IMR-90 (cell line): ENCODE data around the gene NXF3. TPM values are rescaled to one million over a fixed set of nuclear protein-coding genes. Genes with fewer than 3 reads are reported as not detected.

ENCODE experiments used
- ATAC-seq: fragments of 200-7000 bp; cut with Tn5 transposase; 2 replicates; pipeline ENCODE4 v1.9.1; 2020; ENCODE audit warnings: low read depth, mild to moderate bottlenecking, moderate library complexity
- BruUV-seq: library from RNA; stranded (reverse); fragments of 400-500 nt; replicated peaks from 2 replicates; lab custom pipeline; 2021; lab: Mats Ljungman, UMichigan
- CTCF ChIA-PET: fragments of 300-600 bp; formaldehyde crosslinking; extraction: SDS; loops from one replicate; lab custom pipeline; 2021; ENCODE audit warnings: antibody characterized with exemption; lab: Yijun Ruan, JAX
- POLR2A ChIA-PET: fragments of 300-600 bp; sonication (Branson Sonifier 250); formaldehyde crosslinking; loops from one replicate; lab custom pipeline; 2022; ENCODE audit warnings: antibody characterized with exemption; ENCODE audit not compliant: unreplicated experiment; lab: Charles Lee
- DNase-seq: peaks from one replicate; pipeline ENCODE4 v3.0.0; 2013
- H2AFZ ChIP-seq: replicated peaks from 2 replicates; pipeline ENCODE3; 2013; ENCODE audit warnings: low read length, mild to moderate bottlenecking; ENCODE audit not compliant: poor library complexity
- H2AK5ac ChIP-seq: 2 replicates; pipeline ENCODE4 v1.6.1; 2013; ENCODE audit warnings: low read depth, low read length, inconsistent platforms
- H2AK9ac ChIP-seq: replicated peaks from 2 replicates; pipeline ENCODE3; 2013; ENCODE audit warnings: mild to moderate bottlenecking, low read depth, low read length, moderate library complexity; ENCODE audit not compliant: poor library complexity
- H2BK120ac ChIP-seq: 2 replicates; pipeline ENCODE4 v1.6.1; 2013; ENCODE audit warnings: low read depth, low read length, inconsistent platforms
- H2BK15ac ChIP-seq: 3 replicates; pipeline ENCODE4 v1.6.1; 2013; ENCODE audit warnings: low read depth, low read length, inconsistent platforms
- H2BK20ac ChIP-seq: 2 replicates; pipeline ENCODE4 v1.6.1; 2013; ENCODE audit warnings: low read depth, mild to moderate bottlenecking, inconsistent platforms, low read length, moderate library complexity
- H2BK5ac ChIP-seq: 2 replicates; pipeline ENCODE4 v1.6.1; 2013; ENCODE audit warnings: mild to moderate bottlenecking, low read depth, low read length, inconsistent platforms; ENCODE audit not compliant: poor library complexity, severe bottlenecking
- H3K14ac ChIP-seq: replicated peaks from 2 replicates; pipeline ENCODE4 v1.6.1; 2013; ENCODE audit warnings: low read depth, low read length, inconsistent platforms
- H3K18ac ChIP-seq: 2 replicates; pipeline ENCODE4 v1.6.1; 2013; ENCODE audit warnings: low read depth, low read length, control low read depth
- H3K23ac ChIP-seq: 2 replicates; pipeline ENCODE4 v1.6.1; 2013; ENCODE audit warnings: low read depth, low read length, inconsistent platforms
- H3K27ac ChIP-seq: 2 replicates; pipeline ENCODE4 v1.5.1; 2013; ENCODE audit warnings: mild to moderate bottlenecking, control low read depth, low read length; ENCODE audit not compliant: insufficient read depth
- H3K27me3 ChIP-seq: 2 replicates; pipeline ENCODE4 v1.6.1; 2013; ENCODE audit warnings: low read length; ENCODE audit not compliant: control insufficient read depth, insufficient read depth
- H3K36me3 ChIP-seq: 2 replicates; pipeline ENCODE4 v1.6.1; 2013; ENCODE audit warnings: low read length, mixed read lengths; ENCODE audit not compliant: control insufficient read depth, insufficient read depth
- H3K4ac ChIP-seq: 2 replicates; pipeline ENCODE4 v1.6.1; 2013; ENCODE audit warnings: low read depth, low read length, inconsistent platforms
- H3K4me1 ChIP-seq: 2 replicates; pipeline ENCODE4 v1.6.1; 2013; ENCODE audit warnings: low read length, mixed read lengths; ENCODE audit not compliant: control insufficient read depth, insufficient read depth
- H3K4me2 ChIP-seq: 2 replicates; pipeline ENCODE4 v1.6.1; 2013; ENCODE audit warnings: low read depth, mild to moderate bottlenecking, control low read depth, low read length, moderate library complexity
- H3K4me3 ChIP-seq: 2 replicates; pipeline ENCODE4 v1.5.1; 2013; ENCODE audit warnings: low read depth, mild to moderate bottlenecking, control low read depth, low read length, moderate library complexity; ENCODE audit not compliant: insufficient read depth
- H3K56ac ChIP-seq: 2 replicates; pipeline ENCODE4 v1.6.1; 2013; ENCODE audit warnings: low read length, inconsistent platforms; ENCODE audit not compliant: insufficient read depth; ENCODE audit errors: extremely low read depth
- H3K79me1 ChIP-seq, 2 experiments: 2 replicates each; pipeline ENCODE4 v1.6.1; 2013; ENCODE audit warnings: low read length in 2 of 2, inconsistent platforms in 1 of 2, low read depth in 1 of 2
- H3K9ac ChIP-seq: 2 replicates; pipeline ENCODE4 v1.6.1; 2013; ENCODE audit warnings: low read depth, low read length, control low read depth
- H3K9me1 ChIP-seq: 2 replicates; pipeline ENCODE4 v1.6.1; 2013; ENCODE audit warnings: low read length, inconsistent platforms; ENCODE audit not compliant: insufficient read depth
- H3K9me3 ChIP-seq: 2 replicates; pipeline ENCODE4 v1.6.1; 2013; ENCODE audit warnings: low read length; ENCODE audit not compliant: control insufficient read depth, insufficient read depth
- H4K20me1 ChIP-seq: 2 replicates; pipeline ENCODE4 v1.6.1; 2013; ENCODE audit warnings: low read length, inconsistent platforms; ENCODE audit not compliant: insufficient read depth
- H4K5ac ChIP-seq: 2 replicates; pipeline ENCODE4 v1.6.1; 2013; ENCODE audit warnings: mild to moderate bottlenecking, low read depth, low read length, control low read depth
- H4K8ac ChIP-seq, 2 experiments: 2 replicates each; pipeline ENCODE4 v1.6.1; 2013; ENCODE audit warnings: low read depth in 2 of 2, low read length in 2 of 2, control low read depth in 1 of 2, inconsistent platforms in 1 of 2
- H4K91ac ChIP-seq: 2 replicates; pipeline ENCODE4 v1.6.1; 2013; ENCODE audit warnings: low read depth, low read length, inconsistent platforms; ENCODE audit not compliant: insufficient read depth
- BHLHE40 ChIP-seq: fragments of 150-350 bp; IDR thresholded peaks from 2 replicates; pipeline ENCODE4 v1.6.1; 2016; ENCODE audit warnings: mild to moderate bottlenecking, low read depth, low read length
- CEBPB ChIP-seq: IDR thresholded peaks from 2 replicates; pipeline ENCODE4 v1.6.1; 2012; ENCODE audit warnings: low read depth, low read length, improper control_type of control experiment
- ELK1 ChIP-seq: fragments of 150-350 bp; IDR thresholded peaks from 2 replicates; pipeline ENCODE4 v1.6.1; 2016; ENCODE audit warnings: low read depth, mild to moderate bottlenecking, low read length, moderate library complexity, borderline replicate concordance
- MAFK ChIP-seq: IDR thresholded peaks from 2 replicates; pipeline ENCODE4 v1.6.1; 2012; ENCODE audit warnings: low read depth, low read length, improper control_type of control experiment
- SMC3 ChIP-seq: fragments of 150-350 bp; IDR thresholded peaks from 2 replicates; pipeline ENCODE4 v1.6.1; 2016; ENCODE audit warnings: low read depth, mild to moderate bottlenecking, antibody characterized with exemption, low read length, moderate library complexity
- dilution Hi-C: fragments of 300-500 bp; cut with HindIII; formaldehyde crosslinking; loops from one replicate; pipeline ENCODE4 v1.14.3; 2018; ENCODE audit warnings: low sequenced_read_pairs; ENCODE audit not compliant: unreplicated experiment
- in situ Hi-C: fragments of 300-500 bp; cut with MboI; formaldehyde crosslinking; loops from 3 replicates; pipeline ENCODE4 v1.14.3; 2019; ENCODE audit warnings: low sequenced_read_pairs, inconsistent platforms, mixed read lengths
- intact Hi-C: fragments of 100-400 bp; cut with micrococcal nuclease; formaldehyde crosslinking; loops from 2 replicates; pipeline ENCODE4 v1.10.0; 2022
- polyA plus RNA-seq, 3 experiments: library from polyadenylated mRNA; depleted of rRNA; stranded (reverse); fragments of >200 nt; gene quantifications; 2 replicates each; pipeline ENCODE4 v1.2.3, GENCODE V29; 2012; ENCODE audit warnings: low replicate concordance in 1 of 3
- total RNA-seq: library from RNA; depleted of rRNA; stranded (reverse); fragments of >200 nt; gene quantifications from 2 replicates; pipeline ENCODE4 v1.2.3, GENCODE V29; 2012

NXF3 gene
- total and polyA plus RNA-seq, 2 of the 4 experiments (the other 2 are of a cell fraction), result not detected

GRCh38 chrX:103124284-103124683 is 31.3 kb upstream of the NXF3 start:
- H2BK5ac ChIP-seq, result no peak overlapping the region
- no peak overlapping the region for H3K4me2 ChIP-seq
- no peak overlapping the region for H2AFZ ChIP-seq
- H3K4ac ChIP-seq, result no peak overlapping the region
- ChIA-PET CTCF (no interaction called here), POLR2A (no interaction called here)
- no peaks in the 10 kb centered on the region for H3K4me1 ChIP-seq
- dilution Hi-C loops (no loop called here), in situ Hi-C loops (no loop called here), intact Hi-C loops (no loop called here)
- H4K91ac ChIP-seq, result no peak overlapping the region
- no peak overlapping the region for H3K4me3 ChIP-seq
- no peak overlapping the region for H2AK5ac ChIP-seq
- H4K5ac ChIP-seq, result no peak overlapping the region
- H2BK120ac ChIP-seq, result no peak overlapping the region
- H3K9me1 ChIP-seq, result no peaks in the 10 kb centered on the region
- H2BK15ac ChIP-seq, result no peak overlapping the region
- no peaks in the 10 kb centered on the region for H3K9me3 ChIP-seq
- no peaks in the 10 kb centered on the region for H4K20me1 ChIP-seq
- no peak overlapping the region for H3K9ac ChIP-seq
- H3K56ac ChIP-seq, result no peak overlapping the region
- no TSS peak for BruUV-seq
- ATAC-seq, result no peak
- no peak for TF ChIP-seq SMC3
- TF ChIP-seq CEBPB, result no peak
- TF ChIP-seq BHLHE40, result no peak
- no peak for TF ChIP-seq ELK1
- no peak for TF ChIP-seq MAFK
- H3K18ac ChIP-seq, result no peak overlapping the region
- no peak overlapping the region for H3K23ac ChIP-seq
- no peak overlapping the region for H4K8ac ChIP-seq
- no peak overlapping the region for H2BK20ac ChIP-seq
- no peaks in the 10 kb centered on the region for H3K36me3 ChIP-seq
- H3K79me1 ChIP-seq, result no peaks in the 10 kb centered on the region
- DNase-seq, result no peak
- H3K27ac ChIP-seq, result no peak overlapping the region
- H3K27me3 ChIP-seq, result no peaks in the 10 kb centered on the region; the same call in 1 of the 2 replicates
- H3K14ac ChIP-seq, result no peak overlapping the region
- H2AK9ac ChIP-seq, result no peak overlapping the region
